NCI-H2171 treated with DMSO at 0.1 percent for 48 hours (cell line): ENCODE data around the gene PRTFDC1.

Experiments used
- DNase-seq: peaks from one replicate; lab custom pipeline; 2025; lab: John Stamatoyannopoulos, UW

The PRTFDC1 gene

GRCh38 chr10:24902400-24902728 lies 50.0 kb downstream of the PRTFDC1 start:
- no peak for DNase-seq

DNA sequence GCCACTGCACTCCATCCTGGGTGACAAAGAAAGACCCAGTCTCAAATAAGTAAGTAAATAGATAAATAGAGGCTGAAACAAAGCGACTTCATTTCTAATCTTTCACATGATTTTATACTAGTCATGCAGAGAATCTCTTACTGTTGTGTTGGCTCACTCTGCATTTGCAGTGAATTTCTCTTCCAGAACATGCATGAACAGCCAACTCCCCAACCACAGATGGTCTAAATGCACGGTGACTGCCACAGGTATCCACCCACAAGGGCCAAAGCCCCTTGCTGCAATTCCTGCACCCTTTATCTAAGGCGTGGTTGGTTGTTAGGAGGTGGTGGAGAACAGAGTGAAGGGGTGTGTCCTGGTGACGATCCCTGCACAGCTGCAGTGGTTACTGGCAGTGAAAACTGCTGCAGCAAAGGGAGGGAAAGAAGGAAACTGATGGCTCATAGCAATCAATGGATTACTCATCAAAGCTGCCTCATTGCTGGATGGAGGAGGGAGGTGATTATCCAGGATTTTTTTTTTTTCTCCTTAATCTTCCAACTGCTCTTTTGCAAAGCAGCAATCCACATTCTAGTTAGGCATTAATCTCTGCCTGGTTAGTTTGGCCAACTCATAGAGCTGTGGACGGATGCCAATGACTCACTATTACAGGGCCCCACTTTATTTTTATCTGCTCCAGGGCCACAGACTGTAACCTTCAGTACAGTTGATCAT lies 50.6 kb downstream of the PRTFDC1 start:
- DNase-seq = no peak

- DNase-seq = no peak
Observed at GRCh38 chr10:24900888-24901685, 51.3 kb downstream of the PRTFDC1 start.

- DNase-seq = no peak
Observed at GRCh38 chr10:24899571-24899970, 52.8 kb downstream of the PRTFDC1 start.

DNA sequence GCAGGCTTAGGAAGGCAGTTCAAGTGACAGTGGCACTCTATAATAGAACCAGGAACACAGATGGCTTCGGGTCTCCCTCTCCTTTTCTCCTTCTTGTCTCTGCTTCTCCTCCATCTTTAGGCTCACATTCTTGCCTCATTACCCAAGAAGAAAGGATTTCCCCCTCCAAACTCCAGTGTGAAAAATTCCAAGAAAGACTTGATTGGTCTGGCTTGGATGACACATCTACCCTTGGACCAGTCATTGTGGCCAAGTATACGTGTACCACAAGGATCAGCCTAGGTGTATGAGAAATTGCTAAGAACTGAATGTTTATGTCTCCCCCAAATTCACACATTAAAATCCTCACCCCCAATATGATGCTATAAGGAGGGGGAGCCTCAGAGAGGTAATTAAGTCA lies 53.9 kb downstream of the PRTFDC1 start:
- no peak for DNase-seq

DNA sequence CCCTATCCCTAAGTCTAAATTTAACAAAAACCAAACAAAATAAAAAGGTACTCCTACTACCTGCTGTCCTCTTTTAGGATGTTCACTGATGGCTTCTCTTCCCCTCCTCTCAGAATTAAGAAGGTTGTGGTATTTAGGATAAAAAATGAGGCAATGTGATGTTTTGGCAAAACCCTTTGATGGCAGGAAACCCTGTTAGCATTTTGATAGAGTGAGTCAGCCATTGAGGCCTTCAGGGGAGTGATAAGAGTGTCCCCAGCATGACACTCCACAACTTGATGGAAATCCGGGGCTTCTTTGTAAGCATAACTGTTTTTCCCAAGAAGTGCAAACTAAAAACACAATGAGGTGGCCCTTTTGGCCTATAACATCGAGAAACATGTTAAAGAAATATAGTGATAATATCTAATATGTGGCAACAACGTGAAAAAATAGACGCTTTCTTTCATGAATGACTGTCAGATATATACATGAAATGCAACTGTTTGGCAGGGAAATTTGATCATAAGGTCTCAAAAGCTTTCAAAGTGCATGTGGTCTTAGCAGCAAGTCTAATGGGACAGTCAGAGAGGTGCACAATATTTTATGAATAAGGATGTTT lies 55.0 kb downstream of the PRTFDC1 start:
- DNase-seq = no peak

- no peak for DNase-seq
Observed at GRCh38 chr10:24894728-24895127, 57.7 kb downstream of the PRTFDC1 start.

DNA sequence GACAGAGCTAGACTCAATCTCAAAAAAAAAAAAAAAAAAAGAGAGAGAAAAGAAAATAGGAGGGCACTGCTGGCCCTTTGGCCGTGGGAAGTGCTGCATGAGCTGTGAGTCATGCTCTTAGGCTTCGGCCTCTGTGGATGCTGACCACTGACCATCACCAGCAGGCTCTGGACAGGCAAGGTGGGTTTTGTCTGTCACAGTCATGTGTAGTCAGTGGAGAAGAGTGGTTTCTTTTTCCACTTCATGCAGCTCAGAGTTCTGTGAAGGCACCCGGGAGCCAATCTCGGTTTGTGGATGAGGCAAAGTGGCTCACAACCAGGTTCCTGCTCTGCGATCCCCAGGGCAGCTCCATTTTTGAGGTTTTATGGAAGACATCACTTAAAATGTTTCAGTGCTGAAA lies 58.1 kb downstream of the PRTFDC1 start:
- no peak for DNase-seq

DNA sequence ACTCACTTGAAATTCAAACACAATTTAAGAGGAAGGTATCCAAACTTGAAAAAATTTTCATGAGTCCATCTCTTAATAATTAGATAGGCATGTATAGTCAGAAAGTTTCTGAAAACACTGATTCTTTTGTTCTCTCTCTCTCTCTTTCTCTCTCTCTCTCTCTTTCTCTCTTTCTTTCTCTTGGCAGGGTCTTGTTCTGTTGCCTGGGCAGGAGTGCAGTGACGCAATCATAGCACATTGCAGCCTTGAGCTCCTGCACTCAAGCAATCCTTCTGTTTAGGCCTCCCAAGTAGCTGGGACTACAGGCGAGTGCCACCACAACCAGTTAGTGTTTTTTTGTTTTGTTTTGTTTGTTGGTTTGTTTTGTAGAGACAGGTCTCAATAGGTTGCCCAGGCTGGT lies 59.3 kb downstream of the PRTFDC1 start:
- DNase-seq = no peak

GRCh38 chr10:24891823-24892222 lies 60.6 kb downstream of the PRTFDC1 start:
- DNase-seq = peak; percentile 51

GRCh38 chr10:24889639-24890038 lies 62.8 kb downstream of the PRTFDC1 start:
- no peak for DNase-seq

DNA sequence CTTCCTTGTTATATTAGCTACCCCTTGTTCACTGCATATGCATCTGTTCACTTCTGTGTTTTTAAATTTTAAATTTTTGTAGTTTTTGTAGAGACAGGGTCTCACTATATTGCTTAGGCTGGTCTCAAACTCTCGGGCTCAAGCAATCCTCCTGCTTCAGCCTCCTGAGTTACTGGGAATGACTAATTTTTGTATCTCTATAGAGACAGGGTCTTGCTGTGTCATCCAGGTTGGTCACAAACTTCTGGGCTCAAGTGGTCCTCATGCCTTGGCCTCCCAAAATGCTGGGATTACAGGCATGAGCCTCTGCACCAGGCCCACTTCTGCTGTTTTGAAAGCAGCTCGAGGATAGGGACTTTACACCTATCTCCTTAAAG lies 64.6 kb downstream of the PRTFDC1 start:
- no peak for DNase-seq

DNA sequence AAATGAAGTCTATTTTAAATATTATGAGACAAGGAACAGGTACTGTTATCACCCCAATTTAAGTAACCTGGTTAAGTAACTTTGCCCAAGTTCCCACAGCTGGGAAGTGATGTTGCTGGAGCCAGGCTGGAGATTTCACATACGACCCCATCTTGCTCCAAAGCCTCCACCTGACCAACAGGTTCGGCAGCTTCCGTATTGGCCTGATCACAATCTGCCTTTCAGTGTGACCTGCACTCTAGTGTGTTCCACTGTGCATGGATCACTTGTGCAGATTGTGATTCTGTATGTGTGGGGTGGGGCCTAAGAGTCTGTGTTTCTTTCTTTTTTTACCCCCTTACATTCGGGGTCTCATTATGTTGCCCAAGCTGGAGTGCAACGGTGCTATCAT lies 66.1 kb downstream of the PRTFDC1 start:
- no peak for DNase-seq

GRCh38 chr10:24885551-24886289 lies 66.7 kb downstream of the PRTFDC1 start:
- no peak for DNase-seq

- DNase-seq = no peak
Observed at GRCh38 chr10:24884793-24885192, 67.6 kb downstream of the PRTFDC1 start.

GRCh38 chr10:24884316-24884715 lies 68.1 kb downstream of the PRTFDC1 start:
- DNase-seq = no peak

DNA sequence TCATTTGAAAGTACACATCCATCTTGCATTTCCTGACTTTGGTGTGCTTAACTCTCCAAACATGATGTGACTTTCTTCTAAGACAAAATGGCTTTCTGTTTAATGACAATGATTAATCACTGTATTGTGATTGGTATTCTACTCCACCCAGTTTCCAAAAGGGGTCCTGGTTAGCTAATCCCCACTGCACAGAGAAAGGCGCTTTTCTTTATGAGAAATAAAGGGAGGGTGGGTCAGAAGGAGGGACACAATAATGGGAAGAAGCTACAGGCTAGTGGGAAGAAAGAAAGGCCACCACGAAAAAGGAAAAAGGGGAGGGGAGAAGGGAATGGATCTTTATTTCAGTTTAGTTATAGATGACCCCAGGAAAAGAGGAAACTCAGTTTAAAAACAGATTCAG lies 69.2 kb downstream of the PRTFDC1 start:
- DNase-seq = no peak

- DNase-seq = no peak
Observed at GRCh38 chr10:24882047-24882698, 70.2 kb downstream of the PRTFDC1 start.

DNA sequence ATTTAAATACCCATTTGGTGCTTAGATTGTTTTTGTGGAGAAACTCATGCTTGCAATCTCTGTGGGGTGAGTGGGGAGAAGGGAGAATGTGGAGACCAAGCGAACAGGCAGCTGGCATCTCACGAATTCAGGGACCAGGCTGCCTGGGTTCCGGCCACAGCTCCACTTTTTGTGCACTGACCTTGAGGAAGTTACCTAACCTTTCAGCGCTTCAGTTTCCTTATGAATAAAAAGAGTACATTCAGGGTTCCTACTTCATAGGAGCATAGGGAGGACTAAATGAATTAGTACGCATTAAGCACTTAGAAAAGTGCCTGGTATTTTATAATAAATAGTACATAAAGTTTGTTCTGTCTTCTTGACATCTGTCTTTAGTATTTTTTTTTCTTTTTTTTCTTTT lies 72.5 kb downstream of the PRTFDC1 start:
- no peak for DNase-seq

DNA sequence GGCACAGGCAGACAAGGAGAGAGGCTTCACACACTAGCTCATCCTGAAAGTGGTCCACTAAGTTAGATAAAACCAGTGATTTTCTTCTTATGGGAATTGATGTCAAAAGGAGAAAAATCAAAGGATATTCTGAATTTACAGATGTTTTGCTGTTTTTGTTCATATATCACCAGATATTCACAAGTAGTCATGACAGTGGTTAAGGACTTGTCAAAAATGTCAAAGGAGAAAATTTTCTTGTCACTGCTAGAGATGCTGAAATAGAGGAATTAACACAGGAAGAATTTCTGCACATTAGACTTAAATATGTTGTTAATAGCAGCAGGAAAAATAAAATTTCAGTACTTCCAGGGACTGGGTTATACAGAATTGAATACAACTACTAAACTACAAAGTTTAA lies 78.3 kb downstream of the PRTFDC1 start:
- no peak for DNase-seq

- DNase-seq = peak; percentile 69
Observed at GRCh38 chr10:24873281-24873683, 79.1 kb downstream of the PRTFDC1 start.

- no peak for DNase-seq
Observed at GRCh38 chr10:24872790-24873182, 79.6 kb downstream of the PRTFDC1 start.
